ENCODE data around the gene TFB1M.

The TFB1M gene

GRCh38 chr6:155222506-155222905 is 91.8 kb downstream of the TFB1M start:
- TF ChIP-seq ZNF350 (tag by site-specific recombination; IDR thresholded peaks at IDR 0.05) (no peak), ZNF423 (tag by site-specific recombination; IDR thresholded peaks at IDR 0.05) (no peak), ZNF398 (tag by site-specific recombination; IDR thresholded peaks at IDR 0.05) (no peak), ZNF549 (tag by site-specific recombination; IDR thresholded peaks at IDR 0.05) (no peak), ZNF548 (tag by site-specific recombination; IDR thresholded peaks at IDR 0.05) (no peak), ZNF747 (tag by site-specific recombination; IDR thresholded peaks at IDR 0.05) (no peak), KLF8 (tag by site-specific recombination; IDR thresholded peaks at IDR 0.05) (no peak), ZNF704 (tag by site-specific recombination; IDR thresholded peaks at IDR 0.05) (no peak), ZNF292 (tag by site-specific recombination; IDR thresholded peaks at IDR 0.05; ENCODE audit: borderline replicate concordance, low read depth) (no peak), ZNF366 (tag by site-specific recombination; conservative IDR thresholded peaks at IDR 0.05) (no peak), ZNF571 (tag by site-specific recombination; IDR thresholded peaks at IDR 0.05) (no peak), ZNF394 (tag by site-specific recombination; IDR thresholded peaks at IDR 0.05; ENCODE audit: borderline replicate concordance) (no peak), ZNF211 (tag by site-specific recombination; IDR thresholded peaks at IDR 0.05; ENCODE audit: low read depth) (no peak), ZNF362 (tag by site-specific recombination; IDR thresholded peaks at IDR 0.05) (no peak), ZBTB7A (tag by site-specific recombination; IDR thresholded peaks at IDR 0.05; ENCODE audit: low read depth) (no peak), SP2 (tag by site-specific recombination; IDR thresholded peaks at IDR 0.05) (no peak), ZNF138 (tag by site-specific recombination; IDR thresholded peaks at IDR 0.05; ENCODE audit: borderline replicate concordance) (no peak), ZNF664 (tag by site-specific recombination; IDR thresholded peaks at IDR 0.05) (no peak), ZNF175 (tag by site-specific recombination; IDR thresholded peaks at IDR 0.05) (no peak), ZNF488 (tag by site-specific recombination; IDR thresholded peaks at IDR 0.05) (no peak)
- Histone ChIP-seq H3K9me3 (ENCODE audit: control insufficient read depth, insufficient read depth, low read depth, low read length) (no peaks in the 10 kb centered on the region), H3K27ac (ENCODE audit: extremely low read depth, low read depth, low read length) (no peak overlapping the region), H3K4me3 (ENCODE audit: low read depth, low read length) (no peak overlapping the region), H3K36me3 (ENCODE audit: control insufficient read depth in 2 of 2, insufficient read depth in 1 of 2, low read length in 2 of 2) (no peaks in the 10 kb centered on the region), H3K4me1 (ENCODE audit: control insufficient read depth, insufficient read depth, low read length) (no peaks in the 10 kb centered on the region)
- ChIA-PET POLR2A (interaction anchor here (1.8 kb wide), 1 partner anchor 14 kb away, joined by 5 read pairs; no protein-coding TSS in a partner anchor), CTCF (interaction anchor here (0.5 to 1.4 kb wide), 6 partner anchors 44 to 945 kb away, joined by 3 to 5 read pairs (median 4); no protein-coding TSS in a partner anchor)

GRCh38 chr6:155221086-155221485 is 93.2 kb downstream of the TFB1M start:
- Histone ChIP-seq H3K9me3 (ENCODE audit: control insufficient read depth, insufficient read depth, low read depth, low read length) (no peaks in the 10 kb centered on the region), H3K36me3 (ENCODE audit: control insufficient read depth in 2 of 2, insufficient read depth in 1 of 2, low read length in 2 of 2) (no peaks in the 10 kb centered on the region), H3K27ac (ENCODE audit: extremely low read depth, low read depth, low read length) (no peak overlapping the region), H3K4me1 (ENCODE audit: control insufficient read depth, insufficient read depth, low read length) (no peaks in the 10 kb centered on the region), H3K4me3 (ENCODE audit: low read depth, low read length) (no peak overlapping the region)
- POLR2A ChIA-PET = no interaction called here
- CTCF ChIA-PET = interaction anchor here (0.6 to 1.4 kb wide), 3 partner anchors 15 to 44 kb away, joined by 3 to 4 read pairs (median 3); no protein-coding TSS in a partner anchor
- no peak for TF ChIP-seq INSM2 (tag by site-specific recombination; IDR thresholded peaks at IDR 0.05)
